ENCODE data around the gene ANAPC16. TPM values are rescaled to one million over a fixed set of nuclear protein-coding genes. Genes with fewer than 3 reads are reported as not detected.

The ANAPC16 gene
- total RNA-seq = 100 to 1,000 TPM in 1 of 2 experiments, 10 to 100 TPM in 1; 90.2 to 123 TPM

DNA sequence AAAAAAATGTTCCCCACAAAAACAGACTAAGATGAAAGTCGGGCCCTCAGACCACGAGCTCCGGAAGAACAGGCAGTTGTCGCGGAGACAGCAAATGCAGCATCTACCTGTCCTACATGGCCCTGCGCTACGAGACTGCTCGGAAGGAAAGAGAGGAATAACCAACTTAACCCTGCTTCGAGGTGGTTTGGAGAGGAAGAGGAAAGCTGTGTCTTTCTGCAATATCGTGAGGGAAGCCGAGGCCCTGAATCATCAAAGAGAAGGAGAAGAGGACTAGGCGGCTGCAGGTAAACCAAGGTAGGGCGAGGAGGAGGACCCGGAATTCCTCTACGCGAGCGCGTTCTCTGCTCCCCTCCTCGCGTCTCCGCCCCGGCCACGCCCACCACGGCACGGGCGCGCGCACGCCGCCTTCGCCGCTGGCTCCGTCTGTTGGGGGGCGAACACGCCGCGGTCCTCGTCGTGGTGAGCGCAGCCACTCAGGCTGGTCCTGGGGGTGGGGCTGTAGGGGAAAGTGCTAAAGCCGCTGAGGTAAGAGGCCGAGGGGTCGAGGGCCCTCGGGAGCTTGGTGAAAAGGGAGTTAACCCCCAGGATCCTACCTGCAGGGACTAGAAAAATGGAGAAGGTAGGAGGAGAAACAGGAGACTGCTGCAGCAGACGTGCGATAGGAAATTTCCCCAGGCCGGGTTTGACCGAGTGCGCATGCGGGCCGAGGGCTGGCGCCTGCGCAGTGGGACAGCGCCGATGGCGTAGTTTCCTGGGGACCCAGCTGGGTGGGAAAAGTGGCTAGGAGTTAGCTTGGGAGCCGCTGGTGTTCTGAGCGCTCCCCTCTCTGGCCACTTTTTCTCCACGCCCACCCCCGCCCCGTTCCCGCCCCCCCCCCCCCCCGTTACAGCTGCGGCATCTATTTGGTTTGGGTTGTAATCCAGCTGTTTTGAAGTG is at the start of gene ANAPC16, which contains the start of gene ASCC1:
Gene ANAPC16 (plus strand): TSS at position 402 of the 939 bp plus-strand sequence. CDS start 7,903 bp downstream, outside the sequence.
Gene ASCC1 (minus strand): TSS at position 666 of the 939 bp plus-strand sequence. CDS start 2,978 bp downstream, outside the sequence.
- H3K9me3 Mint-ChIP-seq (ENCODE audit: low read depth) = no peaks in the 10 kb centered on the region

DNA sequence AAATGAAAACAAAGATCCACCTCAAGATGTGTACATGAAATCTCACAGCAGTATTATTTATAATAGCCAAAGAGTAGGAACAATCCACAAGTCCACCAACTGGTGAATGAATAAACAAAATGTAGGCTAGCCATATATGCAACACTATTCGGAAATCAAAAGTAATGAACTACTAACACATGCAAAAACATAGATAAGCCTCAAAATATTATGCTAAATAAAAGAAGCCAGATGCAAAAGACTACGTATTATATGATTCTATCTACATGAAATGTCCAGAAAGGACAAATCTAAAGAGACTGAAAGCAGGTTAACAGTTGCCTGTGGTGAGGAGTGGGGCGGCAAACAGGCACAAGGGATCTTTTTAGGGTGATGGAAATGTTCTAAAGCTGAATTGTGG is 48.7 kb upstream of the ANAPC16 start:
- H3K9me3 Mint-ChIP-seq (ENCODE audit: low read depth) = no peaks in the 10 kb centered on the region
- ChIA-PET POLR2A (no interaction called here), CTCF (interaction anchor here (0.6 to 0.9 kb wide), 3 partner anchors 11 to 323 kb away, joined by 3 to 5 read pairs (median 4); no protein-coding TSS in a partner anchor)
- no peak overlapping the region for H3K4me3 Mint-ChIP-seq
- H3K36me3 Mint-ChIP-seq (ENCODE audit: low read depth) = peaks cover 18% of the 10 kb centered on the region
- H3K27ac Mint-ChIP-seq = no peak overlapping the region
- intact Hi-C loops (cut with DNase I, micrococcal nuclease) = loop anchor here in 1 of 2 experiments (5.0 kb wide), 1 partner anchor 35 kb away; no protein-coding TSS in a partner anchor
- H3K27me3 Mint-ChIP-seq = no peaks in the 10 kb centered on the region
- no peak for ATAC-seq
- peaks cover 38% of the 10 kb centered on the region for H3K4me1 Mint-ChIP-seq
- no peak for DNase-seq

More for the DNA sequence above, at the start of gene ANAPC16, which contains the start of gene ASCC1:
- ChIA-PET POLR2A (interaction anchor here (0.5 to 1.7 kb wide), 12 partner anchors 13 to 477 kb away, joined by 3 to 12 read pairs (median 4); partner anchors contain the start of gene DDIT4), CTCF (interaction anchor here (0.6 to 2.5 kb wide), 14 partner anchors 9 to 167 kb away, joined by 3 to 13 read pairs (median 4); partner anchors contain the start of gene DNAJB12)
- peak within 1 kb of the TSS; percentile 91 for H3K4me3 Mint-ChIP-seq
- peaks cover 40% of the 10 kb centered on the region for H3K36me3 Mint-ChIP-seq (ENCODE audit: low read depth)
- peak within 1 kb of the TSS; percentile 97 for H3K27ac Mint-ChIP-seq
- ATAC-seq = peak; percentile 77
- intact Hi-C loops (cut with DNase I, micrococcal nuclease) = loop anchor here (1.0 to 5.0 kb wide), 11 partner anchors 44 to 1031 kb away; partner anchors contain the start of genes DDIT4 (in 1 of the 2), DNAJC9 (in 1 of the 2), MCU (in 1 of the 2) and MICU1 (in 1 of the 2)
- DNase-seq = peak; percentile 96
- H3K4me1 Mint-ChIP-seq = peaks cover 48% of the 10 kb centered on the region
- H3K27me3 Mint-ChIP-seq = no peaks in the 10 kb centered on the region

DNA sequence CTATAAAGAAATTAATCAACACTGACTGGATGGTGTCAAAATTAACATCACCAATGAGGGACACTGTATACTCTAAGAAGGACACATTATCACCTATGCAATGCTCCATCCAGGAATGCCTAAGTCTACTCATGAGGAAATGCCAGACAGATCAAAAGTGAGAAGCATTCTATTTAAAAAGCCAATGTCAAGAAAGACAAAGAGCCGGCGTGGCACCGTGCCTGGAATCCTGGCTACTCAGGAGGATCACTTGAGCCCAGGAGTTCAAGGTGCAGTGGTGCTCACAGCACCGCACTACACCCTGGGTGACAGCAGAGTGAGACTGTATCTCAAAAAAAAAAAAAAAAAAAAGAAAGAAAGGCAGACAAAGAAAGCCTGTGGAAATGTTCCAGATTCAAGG is 45.5 kb upstream of the ANAPC16 start:
- Mint-ChIP-seq H3K9me3 (ENCODE audit: low read depth) (no peaks in the 10 kb centered on the region), H3K36me3 (ENCODE audit: low read depth) (peaks cover 10% of the 10 kb centered on the region), H3K27ac (no peak overlapping the region), H3K4me1 (peaks cover 24% of the 10 kb centered on the region), H3K4me3 (no peak overlapping the region), H3K27me3 (no peaks in the 10 kb centered on the region)
- DNase-seq (no peak), ATAC-seq (no peak)
- POLR2A ChIA-PET = no interaction called here
- CTCF ChIA-PET = interaction anchor here (1.2 kb wide), 1 partner anchor 162 kb away, joined by 3 read pairs; no protein-coding TSS in a partner anchor
- intact Hi-C loops (cut with DNase I, micrococcal nuclease) = no loop called here

DNA sequence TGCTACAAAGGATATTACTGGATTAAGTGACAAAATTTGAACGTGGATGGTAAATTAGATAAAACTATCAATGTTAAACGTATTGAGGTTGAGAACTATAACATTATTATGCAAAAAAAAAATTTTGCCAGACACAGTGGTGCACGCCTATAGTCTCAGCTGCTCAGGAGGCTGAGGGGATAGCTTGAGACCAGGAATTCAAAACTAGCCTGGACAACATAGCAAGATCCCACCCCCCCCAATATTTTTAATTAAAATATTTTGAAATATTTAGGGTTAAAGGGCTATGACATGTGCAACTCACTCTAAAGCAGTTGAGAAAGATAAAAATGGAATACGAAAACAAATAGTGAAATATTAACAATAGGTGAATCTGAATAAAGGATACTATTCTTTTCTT is 45.1 kb upstream of the ANAPC16 start:
- intact Hi-C loops (cut with DNase I, micrococcal nuclease) = no loop called here
- Mint-ChIP-seq H3K27me3 (no peaks in the 10 kb centered on the region), H3K27ac (no peak overlapping the region), H3K4me1 (peaks cover 19% of the 10 kb centered on the region), H3K9me3 (ENCODE audit: low read depth) (no peaks in the 10 kb centered on the region), H3K36me3 (ENCODE audit: low read depth) (peaks cover 10% of the 10 kb centered on the region), H3K4me3 (no peak overlapping the region)
- POLR2A ChIA-PET = no interaction called here
- no peak for ATAC-seq
- DNase-seq = no peak
- CTCF ChIA-PET = interaction anchor here (1.2 kb wide), 1 partner anchor 161 kb away, joined by 3 read pairs; no protein-coding TSS in a partner anchor

DNA sequence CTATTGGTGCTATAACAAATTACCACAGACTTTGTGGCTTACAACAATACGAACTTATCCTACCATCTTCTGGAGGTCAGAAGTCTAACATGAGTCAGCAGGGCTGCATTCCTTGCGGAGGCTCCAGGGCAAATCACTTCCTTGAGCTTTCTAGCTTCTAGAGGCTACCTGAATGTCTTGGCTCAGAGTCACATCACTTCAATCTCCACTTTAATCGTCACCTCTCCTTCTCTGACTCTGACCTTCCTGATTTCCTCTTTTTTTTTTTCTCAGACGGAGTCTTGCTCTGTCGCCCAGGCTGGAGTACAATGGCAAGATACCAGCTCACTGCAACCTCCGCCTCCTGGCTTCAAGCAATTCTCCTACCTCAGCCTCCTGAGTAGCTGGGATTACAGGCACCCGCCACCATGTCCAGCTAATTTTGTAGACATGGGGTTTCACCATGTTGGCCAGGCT is 44.6 kb upstream of the ANAPC16 start:
- no peak for DNase-seq
- ChIA-PET POLR2A (no interaction called here), CTCF (interaction anchor here (1.2 kb wide), 1 partner anchor 161 kb away, joined by 3 read pairs; no protein-coding TSS in a partner anchor)
- Mint-ChIP-seq H3K9me3 (ENCODE audit: low read depth) (no peaks in the 10 kb centered on the region), H3K4me3 (no peak overlapping the region), H3K4me1 (peaks cover 17% of the 10 kb centered on the region), H3K27ac (no peak overlapping the region), H3K27me3 (no peaks in the 10 kb centered on the region), H3K36me3 (ENCODE audit: low read depth) (peaks cover 10% of the 10 kb centered on the region)
- ATAC-seq = no peak
- intact Hi-C loops (cut with DNase I, micrococcal nuclease) = no loop called here

DNA sequence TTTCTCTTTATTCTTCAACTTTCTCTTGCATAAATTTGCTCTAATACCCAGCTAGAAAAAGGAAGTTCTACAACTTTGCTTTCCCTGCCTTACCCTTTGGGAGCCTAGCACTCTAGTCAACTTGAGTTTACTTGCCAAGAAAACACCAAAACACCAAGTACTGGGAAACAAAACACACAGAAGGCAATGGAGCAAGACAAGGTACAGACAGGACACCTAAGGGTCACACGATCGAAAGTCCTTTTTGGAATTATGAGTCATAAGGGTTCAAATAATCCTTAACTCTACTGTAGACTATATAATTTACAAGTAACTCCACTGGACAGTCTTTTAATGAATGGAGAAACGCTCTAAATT is 42.6 kb upstream of the ANAPC16 start:
- ChIA-PET CTCF (no interaction called here), POLR2A (interaction anchor here (0.5 to 0.6 kb wide), 2 partner anchors 53 to 172 kb away, joined by 3 to 4 read pairs; no protein-coding TSS in a partner anchor)
- Mint-ChIP-seq H3K4me1 (peaks cover 17% of the 10 kb centered on the region), H3K9me3 (ENCODE audit: low read depth) (no peaks in the 10 kb centered on the region), H3K4me3 (no peak overlapping the region), H3K36me3 (ENCODE audit: low read depth) (peaks cover 15% of the 10 kb centered on the region), H3K27ac (no peak overlapping the region), H3K27me3 (no peaks in the 10 kb centered on the region)
- intact Hi-C loops (cut with DNase I, micrococcal nuclease) = no loop called here
- ATAC-seq = no peak
- no peak for DNase-seq

DNA sequence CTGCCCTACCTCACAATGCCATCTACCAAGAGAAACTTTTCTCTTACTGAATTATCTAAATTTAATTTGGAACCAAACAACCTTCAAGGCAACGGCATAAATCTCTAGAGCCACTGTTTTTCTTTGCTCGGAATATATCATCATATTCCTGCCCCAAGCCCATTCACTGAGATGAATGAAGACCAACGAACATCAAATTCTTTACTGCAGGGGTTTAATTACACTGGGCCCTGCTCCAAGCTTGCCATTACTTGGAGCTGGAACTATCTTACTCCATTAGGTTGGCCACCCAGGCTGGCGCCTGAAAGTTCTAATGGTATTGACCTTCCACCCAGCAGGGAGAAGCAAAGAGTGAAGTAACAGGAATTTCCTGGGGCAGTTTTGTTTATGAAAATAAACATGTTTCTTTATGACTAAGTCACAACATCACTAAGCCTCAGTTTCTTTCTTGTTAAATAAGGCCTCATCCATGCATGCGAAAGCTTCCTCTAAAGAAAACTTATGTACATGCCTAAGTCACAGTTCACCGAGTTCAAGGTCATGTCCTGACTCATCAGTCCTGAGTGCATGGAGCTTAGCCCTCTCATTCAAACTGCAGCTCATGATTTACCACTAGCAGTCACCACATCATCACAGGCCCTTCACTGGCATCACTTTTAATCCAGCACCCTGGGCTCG is 42.1 kb upstream of the ANAPC16 start:
- ATAC-seq (peak; percentile 76), DNase-seq (peak; percentile 22)
- Mint-ChIP-seq H3K4me3 (no peak overlapping the region), H3K4me1 (peaks cover 17% of the 10 kb centered on the region), H3K27ac (no peak overlapping the region), H3K36me3 (ENCODE audit: low read depth) (peaks cover 15% of the 10 kb centered on the region), H3K9me3 (ENCODE audit: low read depth) (no peaks in the 10 kb centered on the region), H3K27me3 (no peaks in the 10 kb centered on the region)
- POLR2A ChIA-PET = interaction anchor here (0.5 kb wide), 1 partner anchor 172 kb away, joined by 3 read pairs; no protein-coding TSS in a partner anchor
- CTCF ChIA-PET = interaction anchor here (0.6 to 1.5 kb wide), 6 partner anchors 8 to 163 kb away, joined by 3 to 5 read pairs (median 4); no protein-coding TSS in a partner anchor
- intact Hi-C loops (cut with DNase I, micrococcal nuclease) = no loop called here

DNA sequence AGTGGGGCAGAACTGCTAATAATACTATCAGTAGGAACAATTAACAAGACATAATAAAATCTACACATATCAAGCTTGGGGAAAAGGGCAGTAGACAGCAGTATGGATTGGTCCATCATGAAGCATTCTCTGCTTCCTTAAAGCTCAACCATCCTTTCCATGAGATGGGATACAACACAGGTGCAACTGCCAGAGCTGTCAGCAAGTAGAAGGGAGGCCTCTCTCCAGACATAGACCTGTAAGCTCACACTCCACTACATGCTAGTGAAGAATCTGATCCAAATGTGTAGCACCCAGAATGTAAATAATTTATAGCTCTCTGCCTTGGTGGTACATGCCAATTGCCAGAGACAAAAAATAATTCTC is 41.5 kb upstream of the ANAPC16 start:
- Mint-ChIP-seq H3K27ac (no peak overlapping the region), H3K9me3 (ENCODE audit: low read depth) (no peaks in the 10 kb centered on the region), H3K4me3 (no peak overlapping the region), H3K36me3 (ENCODE audit: low read depth) (peaks cover 19% of the 10 kb centered on the region), H3K4me1 (peaks cover 17% of the 10 kb centered on the region), H3K27me3 (no peaks in the 10 kb centered on the region)
- POLR2A ChIA-PET = interaction anchor here (0.5 kb wide), 1 partner anchor 200 kb away, joined by 3 read pairs; no protein-coding TSS in a partner anchor
- intact Hi-C loops (cut with DNase I, micrococcal nuclease) = no loop called here
- CTCF ChIA-PET = interaction anchor here (0.9 to 1.5 kb wide), 6 partner anchors 9 to 163 kb away, joined by 3 to 5 read pairs (median 4); no protein-coding TSS in a partner anchor
- no peak for DNase-seq
- no peak for ATAC-seq

DNA sequence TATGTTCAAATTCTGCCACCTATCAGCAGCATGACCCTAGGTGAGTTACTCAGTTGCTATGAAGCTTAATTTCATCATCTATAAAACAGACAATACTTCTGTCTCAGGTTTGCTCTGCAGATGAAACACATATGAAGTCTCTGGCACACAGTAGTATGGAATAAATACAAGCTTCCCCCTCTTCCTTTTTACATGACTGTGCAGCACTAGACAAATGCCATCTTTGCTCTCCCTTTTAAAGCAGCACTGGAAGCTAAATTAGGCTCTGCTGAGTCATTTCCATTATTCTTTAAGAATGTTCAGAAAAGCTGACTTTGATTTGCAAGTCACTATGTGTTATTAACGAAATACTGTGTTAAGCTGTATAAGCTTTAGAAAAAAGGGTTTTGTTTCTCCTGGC is 40.7 kb upstream of the ANAPC16 start:
- no peaks in the 10 kb centered on the region for H3K9me3 Mint-ChIP-seq (ENCODE audit: low read depth)
- CTCF ChIA-PET = interaction anchor here (0.9 to 1.5 kb wide), 7 partner anchors 9 to 162 kb away, joined by 3 to 6 read pairs (median 5); partner anchors contain the start of genes ANAPC16 and ASCC1
- intact Hi-C loops (cut with DNase I, micrococcal nuclease) = no loop called here

DNA sequence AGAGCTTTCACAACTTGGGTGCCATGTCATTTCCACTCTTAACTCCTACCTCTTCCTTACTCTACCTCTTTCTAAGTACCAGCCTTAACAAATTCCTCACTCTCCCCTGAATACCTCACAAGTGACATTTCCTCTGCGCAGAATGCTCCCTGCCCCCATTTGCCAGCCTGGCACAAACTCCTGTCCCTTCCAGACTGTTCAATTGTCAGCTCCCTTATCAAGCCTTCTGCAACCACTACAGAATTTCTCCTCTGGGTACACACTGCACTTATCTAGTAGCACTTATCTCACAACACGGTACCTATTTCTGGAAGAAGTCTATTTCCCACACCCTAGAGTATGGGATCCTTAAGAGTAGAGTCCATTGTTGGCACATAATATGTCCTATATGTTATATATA is 39.1 kb upstream of the ANAPC16 start:
- Mint-ChIP-seq H3K4me1 (peaks cover 11% of the 10 kb centered on the region), H3K4me3 (no peak overlapping the region), H3K27ac (no peak overlapping the region), H3K36me3 (ENCODE audit: low read depth) (peaks cover 21% of the 10 kb centered on the region), H3K27me3 (no peaks in the 10 kb centered on the region), H3K9me3 (ENCODE audit: low read depth) (no peaks in the 10 kb centered on the region)
- DNase-seq (no peak), ATAC-seq (no peak)
- POLR2A ChIA-PET = no interaction called here
- intact Hi-C loops (cut with DNase I, micrococcal nuclease) = no loop called here
- CTCF ChIA-PET = interaction anchor here (0.8 to 1.4 kb wide), 2 partner anchors 11 to 1857 kb away, joined by 3 to 6 read pairs; no protein-coding TSS in a partner anchor

More for the DNA sequence above, 40.7 kb upstream of the ANAPC16 start:
- Mint-ChIP-seq H3K27ac (no peak overlapping the region), H3K4me3 (no peak overlapping the region), H3K4me1 (peaks cover 17% of the 10 kb centered on the region), H3K36me3 (ENCODE audit: low read depth) (peaks cover 21% of the 10 kb centered on the region), H3K27me3 (no peaks in the 10 kb centered on the region)
- DNase-seq (no peak), ATAC-seq (no peak)
- POLR2A ChIA-PET = interaction anchor here (0.6 kb wide), 1 partner anchor 226 kb away, joined by 3 read pairs; no protein-coding TSS in a partner anchor

Data from activated CD4-positive, alpha-beta T cell treated with anti-CD3 and anti-CD28 coated beads for 36 hours (primary cell).